AG20443 (cell line): ENCODE measurements around the gene LRRC3C.
"Not testable (repeated sequence)": the region's sequence is repeated elsewhere in the genome, so short reads cannot be mapped to it uniquely, and the experiment has no call there.

Experiments
- DNase-seq: peaks from one replicate; pipeline ENCODE4 v3.0.0; 2012; ENCODE audit warnings: low spot score, mixed read lengths

Gene LRRC3C

DNA sequence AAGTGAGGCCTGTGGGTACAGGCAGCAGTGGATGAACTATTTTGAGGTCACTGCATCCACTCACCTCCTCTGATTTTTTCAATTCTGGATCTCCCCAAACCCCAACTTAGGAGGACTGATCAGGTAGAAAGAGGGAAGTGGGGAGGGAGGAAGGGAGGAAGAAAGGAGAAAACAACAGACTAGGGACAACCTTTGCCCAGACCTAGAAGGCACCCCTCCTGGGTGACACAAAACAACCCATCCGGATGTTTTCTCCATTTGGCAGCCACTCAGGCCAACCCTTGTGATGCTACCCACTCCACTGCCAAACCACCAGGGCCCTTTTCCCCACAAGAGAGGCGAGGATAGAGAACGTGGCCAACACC is 2.9 kb upstream of the LRRC3C start:
- DNase-seq, result no peak

DNA sequence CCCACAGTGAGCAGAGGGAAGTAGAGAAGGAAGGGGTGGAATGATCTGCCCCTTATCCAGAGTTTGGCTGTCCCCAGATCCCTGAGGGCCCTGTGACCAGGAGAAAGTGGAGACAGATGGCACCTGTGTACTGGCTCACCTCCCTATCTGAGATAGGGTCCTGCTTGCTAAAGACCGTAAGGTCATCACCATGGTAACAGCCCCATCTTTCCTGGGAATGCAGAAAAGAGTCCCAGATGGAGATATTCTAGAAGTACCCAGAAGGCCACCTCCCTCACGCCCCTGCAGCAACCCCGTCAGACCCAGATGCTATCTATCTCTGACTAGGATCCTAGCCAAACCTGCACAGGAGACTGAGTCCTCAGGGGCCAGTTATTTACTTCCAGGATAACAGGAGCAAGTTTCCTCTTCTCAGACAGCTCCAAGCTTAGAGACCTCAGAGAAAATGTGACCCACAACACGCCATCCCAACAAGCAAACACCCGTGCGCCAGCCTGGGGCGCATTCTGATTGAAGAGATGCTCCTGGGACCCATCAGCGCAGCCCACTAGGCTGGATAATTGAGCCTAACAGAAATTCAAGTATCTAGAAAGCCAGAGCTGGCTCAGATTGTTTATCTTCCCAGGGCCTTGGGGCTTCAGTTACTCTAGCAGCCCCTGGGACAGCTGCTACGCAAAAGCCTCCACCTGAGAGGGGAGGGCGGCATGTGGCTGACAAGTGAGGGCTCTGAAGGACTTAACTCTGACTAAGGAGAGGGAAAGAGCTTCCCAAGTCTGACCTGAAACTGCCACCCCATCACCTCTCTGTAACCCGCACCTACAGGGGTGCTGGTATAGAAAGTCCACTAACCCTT is 2.0 kb upstream of the LRRC3C start:
- DNase-seq, result no peak

DNA sequence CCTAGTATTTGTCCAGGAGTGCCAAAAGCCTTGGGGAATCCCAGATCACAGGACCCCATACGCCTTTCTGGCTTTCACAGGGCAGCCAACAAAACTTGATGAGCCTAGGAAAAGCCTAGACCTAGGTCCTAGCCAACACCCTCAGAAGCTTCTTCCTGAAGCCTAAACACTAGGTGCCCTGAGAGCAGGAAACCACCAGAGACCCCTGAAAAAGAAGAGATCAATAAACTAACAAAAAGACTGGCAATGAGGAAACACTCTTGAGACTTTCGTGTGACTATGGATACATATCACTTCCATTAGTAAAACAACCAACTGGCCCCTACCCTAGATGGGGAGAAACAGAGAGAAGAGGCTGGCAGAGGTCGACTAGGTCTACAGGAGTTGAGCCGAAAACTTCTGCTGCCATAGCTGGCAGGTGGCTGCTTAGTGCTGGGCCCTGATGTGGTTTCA is 1.4 kb upstream of the LRRC3C start:
- DNase-seq, result no peak

GRCh38 chr17:39926588-39927100 is 888 bp upstream of the LRRC3C start:
- DNase-seq, result peak; percentile 52

- DNase-seq, result no peak
Measured at GRCh38 chr17:39927929-39928857, 661 bp downstream of the LRRC3C start.

DNA sequence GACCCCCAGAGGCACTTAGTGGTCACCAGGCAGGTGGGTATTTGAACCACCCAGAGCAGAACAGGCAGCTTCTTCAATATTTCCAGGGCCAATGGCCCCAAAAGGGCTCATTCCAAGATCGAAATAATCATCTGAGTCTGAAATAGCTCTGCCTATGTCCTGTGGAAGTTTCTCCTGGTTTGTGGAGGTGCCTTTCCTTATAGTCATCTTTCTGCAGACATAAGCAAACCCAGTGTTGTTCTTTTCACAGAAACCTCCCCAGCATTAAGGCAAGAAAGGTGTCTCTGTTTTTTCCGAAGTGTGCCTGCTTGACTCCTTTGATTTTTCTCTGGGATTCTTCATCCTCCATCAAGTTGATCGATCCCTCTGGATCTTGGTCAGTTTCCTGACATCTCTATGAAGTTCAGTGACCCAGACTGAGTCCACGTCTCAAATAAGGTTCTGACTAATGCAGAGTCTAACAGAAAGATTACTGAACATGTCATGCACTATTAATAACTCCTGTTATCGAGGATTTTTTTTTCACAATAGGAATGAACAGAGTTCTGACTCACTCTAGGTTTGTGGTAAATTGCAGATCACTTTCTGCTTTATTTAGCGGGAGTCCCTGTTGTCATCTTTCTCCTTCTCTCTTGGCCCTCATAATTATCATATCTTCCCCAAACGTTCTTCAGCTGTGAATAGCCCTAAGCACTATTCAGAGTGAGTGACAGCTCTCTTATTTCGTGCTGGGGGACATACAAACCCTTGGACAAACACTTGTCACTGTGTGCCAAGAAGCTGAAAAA is 1.5 kb downstream of the LRRC3C start:
- peak; percentile 74 for DNase-seq

GRCh38 chr17:39929646-39930407 is 2.3 kb downstream of the LRRC3C start:
- DNase-seq, result peak; percentile 35

DNA sequence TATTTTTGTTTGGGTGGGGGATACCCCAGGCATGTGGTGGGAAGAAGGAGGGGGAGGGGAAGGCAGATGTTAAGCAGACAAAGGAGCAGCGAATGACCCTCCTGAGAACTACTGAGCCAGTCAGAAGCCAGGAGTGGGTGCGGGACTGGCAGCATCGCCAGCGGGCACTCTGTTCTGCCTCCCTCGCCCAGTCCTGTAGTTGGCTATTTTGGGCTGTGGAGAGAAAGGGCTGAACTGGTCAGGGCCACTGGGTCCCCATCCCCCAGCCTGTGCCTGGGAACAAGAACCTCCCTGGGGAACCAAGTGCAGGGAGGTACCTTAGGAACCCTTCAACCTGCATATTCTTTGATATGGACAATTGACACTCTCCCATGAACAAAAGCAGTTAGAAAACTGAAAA is 6.4 kb downstream of the LRRC3C start:
- no peak for DNase-seq

GRCh38 chr17:39934324-39934723 is 6.8 kb downstream of the LRRC3C start:
- DNase-seq, result no peak

DNA sequence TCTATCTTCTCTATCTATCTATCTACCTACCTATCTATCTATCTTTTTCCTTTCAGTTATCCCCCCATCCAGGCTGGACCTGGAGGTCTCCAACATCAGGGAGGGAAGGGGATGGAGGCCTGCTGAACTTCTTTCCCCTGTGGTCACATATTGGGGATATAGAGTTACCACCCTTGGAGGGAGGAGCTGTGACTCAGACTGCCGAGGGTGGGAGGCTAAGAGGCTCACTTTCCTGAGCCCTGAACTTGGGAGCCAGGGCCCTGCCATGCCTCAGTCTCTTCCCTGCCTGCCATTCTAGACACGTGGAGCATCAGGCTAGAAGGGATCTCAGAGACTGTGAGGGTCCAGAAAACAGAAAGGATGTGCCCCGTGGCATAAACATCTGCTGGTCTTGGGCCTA is 8.4 kb downstream of the LRRC3C start:
- peak; percentile 35 for DNase-seq

GRCh38 chr17:39937447-39937846 is 9.9 kb downstream of the LRRC3C start:
- no peak for DNase-seq

DNA sequence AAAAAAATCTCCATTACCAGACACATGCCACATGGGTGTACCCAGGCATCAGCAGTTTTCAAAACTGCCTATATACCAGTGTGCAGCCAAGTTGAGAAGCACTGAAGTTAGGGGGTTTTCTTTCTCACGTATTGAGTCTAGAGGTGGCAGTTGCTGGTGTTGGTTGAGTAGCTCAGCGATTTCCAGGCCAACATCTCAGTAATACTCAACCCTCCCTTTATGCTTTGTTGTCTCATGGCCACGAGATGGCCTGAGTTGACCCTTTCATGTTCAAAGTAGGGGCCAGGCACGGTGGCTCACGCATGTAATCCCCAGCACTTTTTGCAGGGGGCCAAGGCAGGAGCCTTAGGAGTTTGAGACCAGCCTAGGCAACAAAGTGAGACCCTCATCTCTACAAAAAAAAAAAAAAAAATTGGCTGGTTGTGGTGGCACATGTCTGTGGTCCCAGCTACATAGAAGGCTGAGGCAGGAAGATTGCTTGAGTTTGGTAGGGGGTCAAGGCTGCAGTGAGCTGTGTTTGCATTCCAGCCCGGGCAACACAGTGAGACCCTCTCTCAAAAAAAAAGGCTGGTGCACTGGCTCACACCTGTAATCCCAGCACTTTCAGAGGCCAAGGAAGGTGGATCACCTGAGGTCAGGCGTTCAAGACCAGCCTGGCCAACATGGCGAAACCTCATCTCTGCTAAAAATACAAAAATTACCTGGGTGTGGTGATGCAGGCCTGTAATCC is 10.8 kb downstream of the LRRC3C start:
- no peak for DNase-seq

DNA sequence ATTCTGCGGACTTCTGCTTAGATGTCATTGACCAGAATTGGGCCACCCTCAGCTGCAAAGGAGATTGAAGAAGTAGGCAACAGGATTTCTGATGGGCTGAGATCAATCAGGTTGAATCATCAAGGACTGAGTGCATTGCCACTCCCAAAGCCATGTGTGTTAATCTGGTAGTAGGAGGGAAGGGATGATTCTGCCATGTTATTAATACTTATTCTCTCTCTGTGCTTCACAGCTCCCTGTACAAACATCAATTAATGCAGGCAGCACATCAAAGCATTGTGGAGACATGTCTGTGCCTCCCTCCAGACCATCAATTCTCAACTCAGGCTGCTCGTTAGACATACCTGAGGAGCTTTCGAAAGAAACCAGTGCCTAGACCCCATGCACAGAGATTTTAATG is 11.6 kb downstream of the LRRC3C start:
- DNase-seq, result no peak

DNA sequence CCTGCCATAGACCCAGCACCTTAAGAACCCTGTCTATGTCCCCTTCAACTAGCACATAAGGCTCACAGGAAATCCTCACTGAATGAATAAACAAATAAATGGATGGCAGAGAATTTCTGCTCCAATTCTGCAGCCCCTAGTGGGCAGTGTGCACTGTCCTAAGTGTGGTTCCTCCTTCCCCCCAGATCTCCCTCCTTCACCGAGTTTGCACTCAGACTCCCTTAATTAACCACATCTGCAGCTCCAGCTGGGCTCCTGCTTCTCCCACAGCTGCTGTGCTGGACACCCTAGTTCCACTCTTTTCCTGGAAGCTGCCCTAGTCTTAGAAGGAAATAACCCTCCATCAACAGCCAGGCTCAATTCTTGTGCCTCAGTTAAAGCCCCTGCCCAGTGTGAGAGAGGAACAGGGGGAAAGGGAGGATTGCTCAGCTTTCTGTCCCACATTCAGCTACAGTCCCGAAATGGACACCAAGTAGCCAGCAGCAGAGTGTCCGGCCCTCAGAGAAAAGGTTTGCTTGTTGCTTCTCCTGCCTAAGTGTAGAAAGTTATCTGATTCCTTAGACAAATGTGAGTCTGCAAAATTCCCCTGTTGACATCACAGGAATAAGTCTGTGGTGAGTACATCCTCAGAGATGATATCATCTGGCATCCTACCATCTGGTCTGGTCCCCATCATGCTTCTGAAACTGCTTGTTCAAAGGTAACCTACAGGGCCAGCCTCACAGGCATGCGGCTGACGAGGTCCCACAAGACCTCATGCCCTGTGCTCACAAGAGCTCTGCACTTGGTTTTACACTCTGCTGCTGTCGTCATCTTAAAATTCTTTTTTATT is 12.3 kb downstream of the LRRC3C start:
- peak; percentile 79 for DNase-seq

DNA sequence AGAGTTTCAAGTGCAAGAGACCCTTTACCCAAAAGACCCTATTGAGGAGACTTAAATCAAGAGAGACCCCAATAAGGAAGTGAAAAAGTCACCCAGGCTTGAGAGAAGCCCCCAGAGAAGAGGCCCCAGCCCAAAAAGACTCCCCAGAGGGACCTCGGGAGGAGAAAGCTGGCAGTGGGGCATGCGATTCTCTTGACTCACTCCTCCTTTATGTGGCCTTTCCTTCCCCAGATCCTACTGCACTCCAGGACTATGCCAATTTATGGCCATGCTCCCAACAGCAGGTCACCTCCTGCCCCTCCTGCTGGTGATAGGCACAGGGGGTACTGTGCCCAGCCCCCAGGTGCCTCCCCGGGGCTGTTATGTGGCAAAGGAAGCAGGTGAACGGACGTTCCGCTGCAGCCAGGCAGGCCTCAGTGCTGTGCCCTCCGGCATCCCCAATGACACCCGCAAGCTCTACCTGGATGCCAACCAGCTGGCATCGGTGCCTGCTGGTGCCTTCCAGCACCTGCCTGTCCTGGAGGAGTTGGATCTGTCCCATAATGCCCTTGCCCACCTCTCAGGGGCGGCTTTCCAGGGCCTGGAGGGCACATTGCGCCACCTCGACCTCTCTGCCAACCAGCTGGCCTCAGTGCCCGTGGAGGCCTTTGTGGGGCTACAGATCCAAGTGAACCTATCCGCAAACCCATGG is 16.3 kb downstream of the LRRC3C start:
- DNase-seq, result no peak

- DNase-seq, result no peak
Measured at GRCh38 chr17:39944393-39944711, 16.8 kb downstream of the LRRC3C start.

DNA sequence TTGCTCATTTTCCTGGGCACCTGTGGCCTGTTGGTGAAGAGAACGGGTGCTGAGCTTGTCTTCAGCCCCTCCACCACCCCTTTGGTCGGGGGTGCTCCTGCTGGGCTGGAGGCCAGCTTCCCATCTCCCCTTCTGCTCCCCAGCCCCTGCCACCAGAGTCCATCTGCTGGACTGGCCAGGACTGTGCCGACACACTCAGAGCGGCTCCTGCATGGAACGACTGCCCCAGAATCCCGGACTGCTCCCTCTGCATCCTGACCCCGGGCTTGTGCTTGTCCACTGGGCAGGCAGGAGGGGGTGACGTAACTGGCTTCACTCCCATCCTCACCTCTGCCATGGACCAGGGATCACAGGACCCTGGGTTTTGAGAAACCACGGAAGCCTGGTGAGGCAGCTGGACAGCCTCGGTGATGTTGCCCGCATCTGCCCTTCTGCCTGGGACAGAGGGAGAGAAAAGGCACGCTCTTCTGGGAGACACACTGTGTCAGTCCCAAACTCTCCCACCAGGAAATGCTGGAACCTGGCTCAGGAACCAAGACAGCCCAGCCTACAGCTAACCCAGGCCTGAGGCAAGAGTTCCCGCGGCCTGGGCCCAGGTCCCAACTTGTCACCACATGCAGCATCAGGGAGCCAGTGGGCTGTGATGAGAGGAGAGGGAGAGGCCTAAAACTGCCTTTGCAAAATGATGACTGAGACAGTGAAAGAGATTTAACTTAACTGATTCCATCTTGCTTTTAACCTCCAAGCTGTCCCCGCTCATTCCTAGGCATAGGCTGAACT is 19.2 kb downstream of the LRRC3C start:
- no peak for DNase-seq

GRCh38 chr17:39948489-39948828 is 20.9 kb downstream of the LRRC3C start:
- DNase-seq, result not testable (repeated sequence)
